ENCODE results near the gene GNAL.
"Not testable (repeated sequence)": the region's sequence is repeated elsewhere in the genome, so short reads cannot be mapped to it uniquely, and the experiment has no call there.

DNA sequence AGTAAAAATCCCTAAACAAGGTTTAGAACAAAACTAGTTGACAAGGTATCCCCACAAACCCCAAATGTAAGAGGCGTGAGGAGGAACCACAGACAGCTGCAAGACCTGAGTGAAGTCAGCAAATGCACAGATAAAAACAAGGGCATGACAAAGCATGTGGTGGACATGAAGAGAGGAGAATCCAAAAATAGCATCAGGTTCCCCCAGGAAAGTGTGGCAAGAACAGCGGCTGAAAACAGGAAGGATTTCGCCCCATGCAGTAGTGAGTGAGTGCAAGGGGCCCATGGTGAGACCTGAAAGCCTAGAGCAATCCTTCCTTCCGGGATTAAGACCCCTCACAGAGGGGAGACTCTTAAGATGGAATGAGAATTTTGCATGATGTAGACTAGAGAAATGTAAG lies 227.8 kb downstream of the GNAL start:
- TF ChIP-seq, protein P1, sequence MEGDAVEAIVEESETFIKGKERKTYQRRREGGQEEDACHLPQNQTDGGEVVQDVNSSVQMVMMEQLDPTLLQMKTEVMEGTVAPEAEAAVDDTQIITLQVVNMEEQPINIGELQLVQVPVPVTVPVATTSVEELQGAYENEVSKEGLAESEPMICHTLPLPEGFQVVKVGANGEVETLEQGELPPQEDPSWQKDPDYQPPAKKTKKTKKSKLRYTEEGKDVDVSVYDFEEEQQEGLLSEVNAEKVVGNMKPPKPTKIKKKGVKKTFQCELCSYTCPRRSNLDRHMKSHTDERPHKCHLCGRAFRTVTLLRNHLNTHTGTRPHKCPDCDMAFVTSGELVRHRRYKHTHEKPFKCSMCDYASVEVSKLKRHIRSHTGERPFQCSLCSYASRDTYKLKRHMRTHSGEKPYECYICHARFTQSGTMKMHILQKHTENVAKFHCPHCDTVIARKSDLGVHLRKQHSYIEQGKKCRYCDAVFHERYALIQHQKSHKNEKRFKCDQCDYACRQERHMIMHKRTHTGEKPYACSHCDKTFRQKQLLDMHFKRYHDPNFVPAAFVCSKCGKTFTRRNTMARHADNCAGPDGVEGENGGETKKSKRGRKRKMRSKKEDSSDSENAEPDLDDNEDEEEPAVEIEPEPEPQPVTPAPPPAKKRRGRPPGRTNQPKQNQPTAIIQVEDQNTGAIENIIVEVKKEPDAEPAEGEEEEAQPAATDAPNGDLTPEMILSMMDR (tag by site-specific recombination; IDR thresholded peaks at IDR 0.05): not testable (repeated sequence)
- not testable (repeated sequence) for TF ChIP-seq ZNF324 (tag by site-specific recombination; IDR thresholded peaks at IDR 0.05); ZNF571 (tag by site-specific recombination; IDR thresholded peaks at IDR 0.05); KLF10 (tag by site-specific recombination; IDR thresholded peaks at IDR 0.05); ZBTB17 (tag by site-specific recombination; IDR thresholded peaks at IDR 0.05); ZNF23 (tag by site-specific recombination; IDR thresholded peaks at IDR 0.05; ENCODE audit: borderline replicate concordance)
- TF ChIP-seq, protein P2, sequence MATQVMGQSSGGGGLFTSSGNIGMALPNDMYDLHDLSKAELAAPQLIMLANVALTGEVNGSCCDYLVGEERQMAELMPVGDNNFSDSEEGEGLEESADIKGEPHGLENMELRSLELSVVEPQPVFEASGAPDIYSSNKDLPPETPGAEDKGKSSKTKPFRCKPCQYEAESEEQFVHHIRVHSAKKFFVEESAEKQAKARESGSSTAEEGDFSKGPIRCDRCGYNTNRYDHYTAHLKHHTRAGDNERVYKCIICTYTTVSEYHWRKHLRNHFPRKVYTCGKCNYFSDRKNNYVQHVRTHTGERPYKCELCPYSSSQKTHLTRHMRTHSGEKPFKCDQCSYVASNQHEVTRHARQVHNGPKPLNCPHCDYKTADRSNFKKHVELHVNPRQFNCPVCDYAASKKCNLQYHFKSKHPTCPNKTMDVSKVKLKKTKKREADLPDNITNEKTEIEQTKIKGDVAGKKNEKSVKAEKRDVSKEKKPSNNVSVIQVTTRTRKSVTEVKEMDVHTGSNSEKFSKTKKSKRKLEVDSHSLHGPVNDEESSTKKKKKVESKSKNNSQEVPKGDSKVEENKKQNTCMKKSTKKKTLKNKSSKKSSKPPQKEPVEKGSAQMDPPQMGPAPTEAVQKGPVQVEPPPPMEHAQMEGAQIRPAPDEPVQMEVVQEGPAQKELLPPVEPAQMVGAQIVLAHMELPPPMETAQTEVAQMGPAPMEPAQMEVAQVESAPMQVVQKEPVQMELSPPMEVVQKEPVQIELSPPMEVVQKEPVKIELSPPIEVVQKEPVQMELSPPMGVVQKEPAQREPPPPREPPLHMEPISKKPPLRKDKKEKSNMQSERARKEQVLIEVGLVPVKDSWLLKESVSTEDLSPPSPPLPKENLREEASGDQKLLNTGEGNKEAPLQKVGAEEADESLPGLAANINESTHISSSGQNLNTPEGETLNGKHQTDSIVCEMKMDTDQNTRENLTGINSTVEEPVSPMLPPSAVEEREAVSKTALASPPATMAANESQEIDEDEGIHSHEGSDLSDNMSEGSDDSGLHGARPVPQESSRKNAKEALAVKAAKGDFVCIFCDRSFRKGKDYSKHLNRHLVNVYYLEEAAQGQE (tag by site-specific recombination; IDR thresholded peaks at IDR 0.05): not testable (repeated sequence)
- TF ChIP-seq, protein P3, sequence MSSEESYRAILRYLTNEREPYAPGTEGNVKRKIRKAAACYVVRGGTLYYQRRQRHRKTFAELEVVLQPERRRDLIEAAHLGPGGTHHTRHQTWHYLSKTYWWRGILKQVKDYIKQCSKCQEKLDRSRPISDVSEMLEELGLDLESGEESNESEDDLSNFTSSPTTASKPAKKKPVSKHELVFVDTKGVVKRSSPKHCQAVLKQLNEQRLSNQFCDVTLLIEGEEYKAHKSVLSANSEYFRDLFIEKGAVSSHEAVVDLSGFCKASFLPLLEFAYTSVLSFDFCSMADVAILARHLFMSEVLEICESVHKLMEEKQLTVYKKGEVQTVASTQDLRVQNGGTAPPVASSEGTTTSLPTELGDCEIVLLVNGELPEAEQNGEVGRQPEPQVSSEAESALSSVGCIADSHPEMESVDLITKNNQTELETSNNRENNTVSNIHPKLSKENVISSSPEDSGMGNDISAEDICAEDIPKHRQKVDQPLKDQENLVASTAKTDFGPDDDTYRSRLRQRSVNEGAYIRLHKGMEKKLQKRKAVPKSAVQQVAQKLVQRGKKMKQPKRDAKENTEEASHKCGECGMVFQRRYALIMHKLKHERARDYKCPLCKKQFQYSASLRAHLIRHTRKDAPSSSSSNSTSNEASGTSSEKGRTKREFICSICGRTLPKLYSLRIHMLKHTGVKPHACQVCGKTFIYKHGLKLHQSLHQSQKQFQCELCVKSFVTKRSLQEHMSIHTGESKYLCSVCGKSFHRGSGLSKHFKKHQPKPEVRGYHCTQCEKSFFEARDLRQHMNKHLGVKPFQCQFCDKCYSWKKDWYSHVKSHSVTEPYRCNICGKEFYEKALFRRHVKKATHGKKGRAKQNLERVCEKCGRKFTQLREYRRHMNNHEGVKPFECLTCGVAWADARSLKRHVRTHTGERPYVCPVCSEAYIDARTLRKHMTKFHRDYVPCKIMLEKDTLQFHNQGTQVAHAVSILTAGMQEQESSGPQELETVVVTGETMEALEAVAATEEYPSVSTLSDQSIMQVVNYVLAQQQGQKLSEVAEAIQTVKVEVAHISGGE (tag by site-specific recombination; conservative IDR thresholded peaks at IDR 0.05; ENCODE audit: low read depth): not testable (repeated sequence)

Data from HEK293 (cell line).